Keratinocyte (primary cell): ENCODE results near the gene PDCD5. TPM values are rescaled to one million over a fixed set of nuclear protein-coding genes. Genes with fewer than 3 reads are reported as not detected.

Source experiments
- DNase-seq: peaks from one replicate; pipeline ENCODE4 v3.0.0-alpha.2; 2011; ENCODE audit warnings: low read depth, missing footprints, low spot score
- FAIRE-seq: peaks from 2 replicates; lab custom pipeline; 2011; peaks lifted over from hg19 to GRCh38; lab: Jason Lieb, UNC
- H2AFZ ChIP-seq: 2 replicates; pipeline ENCODE4 v1.6.0; 2012; ENCODE audit warnings: low read length, control low read depth, inconsistent platforms; ENCODE audit not compliant: control insufficient read depth
- H3K27ac ChIP-seq: 2 replicates; pipeline ENCODE4 v1.5.1; 2011; ENCODE audit warnings: low read length; ENCODE audit not compliant: control insufficient read depth, insufficient read depth
- H3K27me3 ChIP-seq: 3 replicates; pipeline ENCODE4 v1.6.0; 2011; ENCODE audit warnings: low read length; ENCODE audit not compliant: control insufficient read depth, insufficient read depth; ENCODE audit errors: extremely low read depth
- H3K36me3 ChIP-seq, 2 experiments: 2 replicates in 1 of 2; 3 replicates in 1 of 2; pipeline ENCODE4 v1.5.1; 2011; ENCODE audit warnings: low read length in 2 of 2, mild to moderate bottlenecking in 1 of 2; ENCODE audit not compliant: control insufficient read depth in 2 of 2, insufficient read depth in 2 of 2; ENCODE audit errors: extremely low read depth in 1 of 2
- H3K4me1 ChIP-seq: 3 replicates; pipeline ENCODE4 v1.5.1; 2011; ENCODE audit warnings: low read length; ENCODE audit not compliant: control insufficient read depth, insufficient read depth; ENCODE audit errors: extremely low read depth
- H3K4me2 ChIP-seq: 3 replicates; pipeline ENCODE4 v1.6.0; 2011; ENCODE audit warnings: low read depth, low read length; ENCODE audit not compliant: control insufficient read depth, insufficient read depth; ENCODE audit errors: extremely low read depth
- H3K4me3 ChIP-seq, 3 experiments: fragments of 200-600 bp in 1 of 3; sonication (generic) in 1 of 3; 2 replicates in 2 of 3; 3 replicates in 1 of 3; pipeline ENCODE4 v1.5.1; 2011 to 2016; ENCODE audit warnings: low read length in 3 of 3, mild to moderate bottlenecking in 3 of 3, control low read depth in 2 of 3, inconsistent platforms in 1 of 3, low read depth in 1 of 3, mixed read lengths in 1 of 3, mixed run types in 1 of 3, moderate library complexity in 1 of 3; ENCODE audit not compliant: control insufficient read depth in 2 of 3, insufficient read depth in 2 of 3; ENCODE audit errors: extremely low read depth in 1 of 3
- H3K79me2 ChIP-seq: 2 replicates; pipeline ENCODE4 v1.6.0; 2012; ENCODE audit warnings: low read length; ENCODE audit not compliant: control insufficient read depth, insufficient read depth
- H3K9ac ChIP-seq: 3 replicates; pipeline ENCODE4 v1.6.0; 2011; ENCODE audit warnings: low read length; ENCODE audit not compliant: control insufficient read depth, insufficient read depth; ENCODE audit errors: extremely low read depth
- H3K9me1 ChIP-seq: 3 replicates; pipeline ENCODE4 v1.6.0; 2011; ENCODE audit warnings: low read length; ENCODE audit not compliant: control insufficient read depth, insufficient read depth; ENCODE audit errors: extremely low read depth
- H3K9me3 ChIP-seq: 2 replicates; pipeline ENCODE4 v1.5.1; 2012; ENCODE audit warnings: low read depth, low read length; ENCODE audit not compliant: control insufficient read depth
- H4K20me1 ChIP-seq: 3 replicates; pipeline ENCODE4 v1.6.0; 2011; ENCODE audit warnings: low read length; ENCODE audit not compliant: control insufficient read depth, insufficient read depth; ENCODE audit errors: extremely low read depth
- EZH2 ChIP-seq: IDR thresholded peaks from one replicate; pipeline ENCODE4 v1.6.1; 2012; ENCODE audit warnings: inconsistent platforms, mild to moderate bottlenecking, low read length, moderate library complexity
- dilution Hi-C: fragments of 300-500 bp; cut with MboI; formaldehyde crosslinking; loops from one replicate; pipeline ENCODE4 v1.7.0; 2020; ENCODE audit warnings: low sequenced_read_pairs; ENCODE audit not compliant: extremely low pct_ligation_motif_present
- polyA plus RNA-seq, 5 experiments: library from polyadenylated mRNA; depleted of rRNA in 3 of 5; stranded (reverse) in 3 of 5; stranded (forward) in 1 of 5; unstranded in 1 of 5; fragments of >200 nt; gene quantifications; 1 replicate in 1 of 5; 2 replicates in 3 of 5; 3 replicates in 1 of 5; pipeline versions ENCODE4 v1.2.1 to v1.2.3, GENCODE V29; 2011 to 2012; ENCODE audit warnings: missing spikeins in 2 of 5, low read depth in 1 of 5, low replicate concordance in 1 of 5
- TF ChIP-seq, protein P1 (sequence below), 3 experiments: IDR thresholded peaks in 1 of 3; conservative IDR thresholded peaks in 1 of 3; optimal IDR thresholded peaks in 1 of 3; 2 replicates in 2 of 3; 3 replicates in 1 of 3; pipeline versions ENCODE3 to v1.5.1; 2011; ENCODE audit warnings: low read length in 3 of 3, mild to moderate bottlenecking in 3 of 3, moderate library complexity in 2 of 3, control low read depth in 1 of 3, inconsistent platforms in 1 of 3; ENCODE audit not compliant: insufficient read depth in 2 of 3; ENCODE audit errors: extremely low read depth in 1 of 3

The PDCD5 gene
- polyA plus RNA-seq, 1 donor (not counting 4 experiments of a cell fraction or from before 2014, with no cell fraction given), result 177 TPM

DNA sequence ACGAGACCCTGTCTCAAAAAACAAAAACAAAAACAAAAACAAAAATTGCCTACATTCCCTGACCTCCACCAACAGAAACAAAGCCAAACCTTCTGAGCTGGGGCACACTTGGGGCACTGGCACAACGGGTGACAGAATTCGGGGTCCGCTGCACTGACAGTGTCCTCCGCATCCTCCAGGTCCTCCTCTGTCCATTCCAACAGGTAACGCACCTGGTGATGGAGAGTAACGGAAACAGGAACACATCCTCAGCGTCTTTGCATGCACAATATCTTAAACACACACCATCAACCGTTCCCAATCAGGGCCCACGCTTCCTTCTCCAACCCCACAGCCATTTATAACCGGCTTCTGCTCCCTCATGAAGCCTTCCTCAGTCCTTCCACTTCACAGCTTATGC is 34.6 kb downstream of the PDCD5 start:
- FAIRE-seq, result no peak
- Histone ChIP-seq H4K20me1 (no peaks in the 10 kb centered on the region), H3K27me3 (no peaks in the 10 kb centered on the region), H3K27ac (no peak overlapping the region), H3K4me2 (no peak overlapping the region), H3K4me1 (no peaks in the 10 kb centered on the region), H3K9me1 (no peaks in the 10 kb centered on the region), H3K4me3 (no peak overlapping the region), H3K9ac (no peak overlapping the region), H3K9me3 (no peaks in the 10 kb centered on the region), H3K36me3 (peaks cover 31 to 35% of the 10 kb centered on the region in 2 experiments), H2AFZ (no peak overlapping the region), H3K79me2 (no peaks in the 10 kb centered on the region)
- TF ChIP-seq, protein P1, sequence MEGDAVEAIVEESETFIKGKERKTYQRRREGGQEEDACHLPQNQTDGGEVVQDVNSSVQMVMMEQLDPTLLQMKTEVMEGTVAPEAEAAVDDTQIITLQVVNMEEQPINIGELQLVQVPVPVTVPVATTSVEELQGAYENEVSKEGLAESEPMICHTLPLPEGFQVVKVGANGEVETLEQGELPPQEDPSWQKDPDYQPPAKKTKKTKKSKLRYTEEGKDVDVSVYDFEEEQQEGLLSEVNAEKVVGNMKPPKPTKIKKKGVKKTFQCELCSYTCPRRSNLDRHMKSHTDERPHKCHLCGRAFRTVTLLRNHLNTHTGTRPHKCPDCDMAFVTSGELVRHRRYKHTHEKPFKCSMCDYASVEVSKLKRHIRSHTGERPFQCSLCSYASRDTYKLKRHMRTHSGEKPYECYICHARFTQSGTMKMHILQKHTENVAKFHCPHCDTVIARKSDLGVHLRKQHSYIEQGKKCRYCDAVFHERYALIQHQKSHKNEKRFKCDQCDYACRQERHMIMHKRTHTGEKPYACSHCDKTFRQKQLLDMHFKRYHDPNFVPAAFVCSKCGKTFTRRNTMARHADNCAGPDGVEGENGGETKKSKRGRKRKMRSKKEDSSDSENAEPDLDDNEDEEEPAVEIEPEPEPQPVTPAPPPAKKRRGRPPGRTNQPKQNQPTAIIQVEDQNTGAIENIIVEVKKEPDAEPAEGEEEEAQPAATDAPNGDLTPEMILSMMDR (optimal IDR thresholded peaks at IDR 0.05 in 1 of 3, IDR thresholded peaks at IDR 0.05 in 1 of 3, conservative IDR thresholded peaks at IDR 0.05 in 1 of 3; ENCODE audit: extremely low read depth in 1 of 3, insufficient read depth in 2 of 3, low read length in 3 of 3), result no peak
- no peak for TF ChIP-seq EZH2
- DNase-seq, result no peak
- dilution Hi-C loops, result no loop called here

DNA sequence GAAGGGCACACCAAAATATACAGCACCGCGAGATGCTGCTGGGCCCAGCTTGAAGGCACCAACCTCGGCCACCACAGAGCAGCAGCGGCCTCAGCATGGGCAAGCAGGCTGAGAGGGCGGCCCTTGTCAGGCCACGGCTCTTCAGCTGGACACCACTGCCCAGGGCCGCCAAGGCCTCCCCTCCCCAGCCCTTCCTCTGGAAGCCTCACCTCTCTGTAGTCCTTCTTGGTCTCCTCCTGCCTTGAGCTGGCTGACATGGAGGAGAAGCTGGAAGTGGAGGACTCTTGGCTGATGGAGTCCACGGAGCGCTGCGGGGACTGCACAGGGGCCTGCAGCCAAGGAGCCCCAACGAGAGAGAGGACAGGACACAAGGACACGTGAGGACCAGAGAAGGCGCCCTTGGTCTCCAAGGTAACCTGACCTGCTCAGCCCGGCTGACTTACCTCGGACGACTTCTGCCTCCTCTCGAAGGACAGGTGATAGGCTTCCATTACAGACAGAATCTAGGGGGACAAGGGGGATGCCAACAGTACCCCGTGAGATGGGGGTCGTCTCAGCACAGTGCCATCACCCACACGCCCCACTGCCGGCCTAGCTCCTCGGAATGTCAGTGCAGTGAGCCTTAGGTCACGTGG is 38.2 kb downstream of the PDCD5 start:
- H3K36me3 ChIP-seq, result peaks cover 28 to 37% of the 10 kb centered on the region in 2 experiments
- dilution Hi-C loops, result no loop called here
- DNase-seq, result no peak

More for the DNA sequence above, 38.2 kb downstream of the PDCD5 start:
- H3K27ac ChIP-seq, result no peak overlapping the region
- H3K4me1 ChIP-seq, result no peaks in the 10 kb centered on the region
- H3K9ac ChIP-seq, result no peak overlapping the region
- no peak overlapping the region for H3K4me2 ChIP-seq
- no peaks in the 10 kb centered on the region for H3K9me3 ChIP-seq
- no peaks in the 10 kb centered on the region for H3K79me2 ChIP-seq
- peaks cover 2% of the 10 kb centered on the region for H3K9me1 ChIP-seq
- H3K4me3 ChIP-seq, result no peak overlapping the region
- FAIRE-seq, result no peak
- no peaks in the 10 kb centered on the region for H3K27me3 ChIP-seq
- H2AFZ ChIP-seq, result no peak overlapping the region
- TF ChIP-seq EZH2, result no peak
- TF ChIP-seq, protein P1 (optimal IDR thresholded peaks at IDR 0.05 in 1 of 3, IDR thresholded peaks at IDR 0.05 in 1 of 3, conservative IDR thresholded peaks at IDR 0.05 in 1 of 3; ENCODE audit: extremely low read depth in 1 of 3, insufficient read depth in 2 of 3, low read length in 3 of 3), result no peak
- H4K20me1 ChIP-seq, result peaks cover 2% of the 10 kb centered on the region
